GM19372 (cell line): ENCODE measurements around the gene PPP5C.
"Not testable (repeated sequence)": the region's sequence is repeated elsewhere in the genome, so short reads cannot be mapped to it uniquely, and the experiment has no call there.

Experiments used
- ATAC-seq: cut with Tn5 transposase; IDR thresholded peaks from one replicate; pipeline ENCODE4 v1.9.1; 2021; ENCODE audit warnings: mild to moderate bottlenecking, low read depth, moderate library complexity; ENCODE audit not compliant: unreplicated experiment

Gene PPP5C

GRCh38 chr19:46361915-46362314 lies 15.0 kb downstream of the PPP5C start:
- ATAC-seq = no peak

GRCh38 chr19:46364359-46364758 lies 17.5 kb downstream of the PPP5C start:
- no peak for ATAC-seq

- ATAC-seq = no peak
Measured at GRCh38 chr19:46365561-46365960, 18.7 kb downstream of the PPP5C start.

- ATAC-seq = no peak
Measured at GRCh38 chr19:46366620-46367292, 19.9 kb downstream of the PPP5C start.

- no peak for ATAC-seq
Measured at GRCh38 chr19:46367426-46367825, 20.5 kb downstream of the PPP5C start.

- no peak for ATAC-seq
Measured at GRCh38 chr19:46368116-46368515, 21.2 kb downstream of the PPP5C start.

- no peak for ATAC-seq
Measured at GRCh38 chr19:46369817-46370216, 22.9 kb downstream of the PPP5C start.

- ATAC-seq = no peak
Measured at GRCh38 chr19:46371371-46371901, 24.5 kb downstream of the PPP5C start.

GRCh38 chr19:46372901-46373490 lies 26.1 kb downstream of the PPP5C start:
- ATAC-seq = no peak

GRCh38 chr19:46373491-46374359 lies 26.8 kb downstream of the PPP5C start:
- no peak for ATAC-seq

GRCh38 chr19:46374536-46375475 lies 27.9 kb downstream of the PPP5C start:
- no peak for ATAC-seq

- not testable (repeated sequence) for ATAC-seq
Measured at GRCh38 chr19:46375476-46376067, 28.7 kb downstream of the PPP5C start.

GRCh38 chr19:46376241-46377153 lies 29.6 kb downstream of the PPP5C start:
- ATAC-seq = no peak

- ATAC-seq = no peak
Measured at GRCh38 chr19:46378268-46378667, 31.4 kb downstream of the PPP5C start.

GRCh38 chr19:46380690-46381089 lies 33.8 kb downstream of the PPP5C start:
- ATAC-seq = no peak

GRCh38 chr19:46381346-46381745 lies 34.5 kb downstream of the PPP5C start:
- ATAC-seq = no peak

GRCh38 chr19:46381756-46382345 lies 35.0 kb downstream of the PPP5C start:
- ATAC-seq = no peak

- no peak for ATAC-seq
Measured at GRCh38 chr19:46383171-46383815, 36.4 kb downstream of the PPP5C start.
